Measurements from ENCODE around the gene GPAM. TPM values are rescaled to one million over a fixed set of nuclear protein-coding genes. Genes with fewer than 3 reads are reported as not detected.
A peak's percentile ranks its signal among the peaks of the same experiment; 100 is the strongest.
"Not testable (repeated sequence)": the region's sequence is repeated elsewhere in the genome, so short reads cannot be mapped to it uniquely, and the experiment has no call there.

GPAM gene
- total RNA-seq, 1 donor from 2014 or later = 9.4 TPM

DNA sequence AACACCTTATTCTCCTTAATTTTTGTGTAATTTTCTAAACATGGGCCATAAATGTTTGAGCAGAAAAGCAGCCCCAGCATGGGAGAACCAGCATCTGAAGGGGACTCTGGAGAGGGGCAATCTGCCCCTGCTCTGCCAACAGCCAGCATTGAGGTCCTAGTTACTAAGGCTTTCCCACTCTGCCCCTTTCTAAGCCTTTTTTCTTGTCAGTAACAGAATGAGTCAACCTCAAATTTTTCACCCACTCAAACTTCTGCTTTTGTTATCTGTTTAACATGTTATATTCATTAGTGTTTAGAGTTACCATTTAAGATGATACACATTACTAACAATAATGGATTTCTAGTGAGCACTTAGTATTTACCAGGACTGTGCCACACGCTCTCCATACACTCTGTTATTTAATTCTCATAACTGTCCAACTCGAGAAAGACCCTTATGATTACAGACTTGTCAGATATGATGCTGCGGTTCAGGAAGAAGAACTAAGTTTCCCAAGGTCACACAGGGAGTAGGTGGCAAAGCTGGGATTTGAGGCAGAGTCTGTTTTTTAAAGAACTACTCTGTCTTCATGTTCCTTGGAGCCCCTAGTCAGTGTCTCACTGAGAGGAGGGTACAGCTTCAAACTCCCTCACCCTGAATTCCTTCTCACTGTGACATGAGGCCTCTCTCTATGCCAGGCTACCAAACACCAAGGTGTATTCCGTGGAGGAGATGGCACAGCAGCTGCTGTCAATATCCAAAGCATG is 19.9 kb upstream of the GPAM start:
- H3K36me3 ChIP-seq (ENCODE audit: control insufficient read depth, insufficient read depth, low read length) = no peaks in the 10 kb centered on the region
- H3K4me3 ChIP-seq (ENCODE audit: low read depth, low read length) = no peak overlapping the region
- no peaks in the 10 kb centered on the region for H3K27me3 ChIP-seq (ENCODE audit: control insufficient read depth, insufficient read depth, low read length)
- no peak for DNase-seq (ENCODE audit: low read depth)
- TF ChIP-seq, protein P1, sequence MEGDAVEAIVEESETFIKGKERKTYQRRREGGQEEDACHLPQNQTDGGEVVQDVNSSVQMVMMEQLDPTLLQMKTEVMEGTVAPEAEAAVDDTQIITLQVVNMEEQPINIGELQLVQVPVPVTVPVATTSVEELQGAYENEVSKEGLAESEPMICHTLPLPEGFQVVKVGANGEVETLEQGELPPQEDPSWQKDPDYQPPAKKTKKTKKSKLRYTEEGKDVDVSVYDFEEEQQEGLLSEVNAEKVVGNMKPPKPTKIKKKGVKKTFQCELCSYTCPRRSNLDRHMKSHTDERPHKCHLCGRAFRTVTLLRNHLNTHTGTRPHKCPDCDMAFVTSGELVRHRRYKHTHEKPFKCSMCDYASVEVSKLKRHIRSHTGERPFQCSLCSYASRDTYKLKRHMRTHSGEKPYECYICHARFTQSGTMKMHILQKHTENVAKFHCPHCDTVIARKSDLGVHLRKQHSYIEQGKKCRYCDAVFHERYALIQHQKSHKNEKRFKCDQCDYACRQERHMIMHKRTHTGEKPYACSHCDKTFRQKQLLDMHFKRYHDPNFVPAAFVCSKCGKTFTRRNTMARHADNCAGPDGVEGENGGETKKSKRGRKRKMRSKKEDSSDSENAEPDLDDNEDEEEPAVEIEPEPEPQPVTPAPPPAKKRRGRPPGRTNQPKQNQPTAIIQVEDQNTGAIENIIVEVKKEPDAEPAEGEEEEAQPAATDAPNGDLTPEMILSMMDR (IDR thresholded peaks at IDR 0.05; ENCODE audit: insufficient read depth, low read length, poor library complexity, severe bottlenecking) = no peak

DNA sequence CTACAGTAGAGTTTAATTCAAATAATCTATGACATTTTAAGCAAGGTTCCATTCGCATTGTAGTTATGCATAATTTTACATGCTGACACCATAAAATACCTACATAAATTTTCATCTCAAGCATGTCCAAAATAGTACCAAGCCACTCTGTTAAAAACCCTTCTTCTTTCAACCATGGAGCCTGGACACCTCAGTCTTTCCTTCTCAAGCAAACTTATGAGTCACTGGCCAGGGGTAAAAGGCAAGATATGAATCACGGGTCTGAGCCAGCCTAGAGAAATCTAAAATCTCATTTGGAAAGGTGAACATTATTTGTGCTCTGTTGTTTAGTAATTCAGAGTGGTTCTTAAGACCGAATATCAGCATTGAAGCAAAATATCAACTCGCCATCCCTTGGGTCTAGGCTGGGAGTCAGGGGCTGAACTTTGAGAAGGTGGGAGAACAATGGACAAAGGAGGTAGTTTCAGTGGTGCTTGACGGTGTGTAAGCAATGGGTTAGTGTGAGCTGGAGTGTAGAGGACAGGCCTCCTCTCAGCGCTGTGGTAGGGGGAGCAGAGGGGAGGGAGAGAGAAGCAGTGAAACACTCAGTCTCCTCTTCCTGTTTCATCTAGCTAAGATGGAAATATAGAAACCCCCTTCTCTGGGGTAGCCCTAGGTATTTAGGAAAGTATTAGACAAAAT is 19.1 kb upstream of the GPAM start:
- Histone ChIP-seq H3K4me3 (ENCODE audit: low read depth, low read length) (no peak overlapping the region), H3K27me3 (ENCODE audit: control insufficient read depth, insufficient read depth, low read length) (no peaks in the 10 kb centered on the region), H3K36me3 (ENCODE audit: control insufficient read depth, insufficient read depth, low read length) (no peaks in the 10 kb centered on the region)
- TF ChIP-seq, protein P1 (IDR thresholded peaks at IDR 0.05; ENCODE audit: insufficient read depth, low read length, poor library complexity, severe bottlenecking) = no peak
- peak; percentile 7 for DNase-seq (ENCODE audit: low read depth)

DNA sequence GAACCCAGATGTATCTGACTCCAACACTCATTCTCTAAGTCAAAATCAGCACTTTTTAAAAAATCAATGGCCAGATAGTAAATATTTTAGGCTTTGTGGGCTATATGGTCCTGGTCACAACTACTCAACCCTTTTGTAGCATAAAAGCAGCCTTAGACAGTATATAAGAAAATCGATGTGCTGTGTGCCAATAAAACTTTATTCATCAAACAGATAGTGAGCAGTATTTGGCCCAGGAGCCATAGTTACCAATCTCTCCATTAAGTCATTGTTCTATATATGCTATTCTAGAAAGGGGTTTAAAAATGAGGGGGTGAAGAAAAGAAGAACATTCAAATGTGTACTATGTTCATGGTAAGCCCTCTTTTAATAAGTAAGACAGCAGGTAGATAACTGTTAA is 18.5 kb upstream of the GPAM start:
- Histone ChIP-seq H3K36me3 (ENCODE audit: control insufficient read depth, insufficient read depth, low read length) (no peaks in the 10 kb centered on the region), H3K4me3 (ENCODE audit: low read depth, low read length) (no peak overlapping the region), H3K27me3 (ENCODE audit: control insufficient read depth, insufficient read depth, low read length) (no peaks in the 10 kb centered on the region)
- TF ChIP-seq, protein P1 (IDR thresholded peaks at IDR 0.05; ENCODE audit: insufficient read depth, low read length, poor library complexity, severe bottlenecking) = no peak
- no peak for DNase-seq (ENCODE audit: low read depth)

DNA sequence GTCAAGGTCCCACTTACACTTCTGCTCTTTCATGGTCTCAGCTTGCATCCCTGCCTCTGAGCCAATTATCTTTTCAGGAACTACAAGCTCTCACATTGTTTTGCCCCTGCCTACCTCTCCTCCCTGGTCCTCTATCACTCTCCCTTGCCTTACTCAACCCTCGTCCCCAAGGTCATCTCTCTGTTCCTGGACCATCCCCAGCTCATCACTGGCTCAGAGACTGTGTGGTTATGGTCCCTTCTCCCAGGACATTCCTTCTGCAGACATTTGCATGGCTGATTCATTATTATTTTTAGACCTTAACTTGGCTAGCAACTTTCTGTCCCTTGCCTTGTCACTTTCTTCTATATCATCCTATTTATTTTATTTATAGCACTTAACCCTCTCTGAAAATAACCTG is 17.8 kb upstream of the GPAM start:
- no peak overlapping the region for H3K4me3 ChIP-seq (ENCODE audit: low read depth, low read length)
- no peaks in the 10 kb centered on the region for H3K27me3 ChIP-seq (ENCODE audit: control insufficient read depth, insufficient read depth, low read length)
- no peaks in the 10 kb centered on the region for H3K36me3 ChIP-seq (ENCODE audit: control insufficient read depth, insufficient read depth, low read length)
- TF ChIP-seq, protein P1 (IDR thresholded peaks at IDR 0.05; ENCODE audit: insufficient read depth, low read length, poor library complexity, severe bottlenecking) = no peak
- DNase-seq (ENCODE audit: low read depth) = no peak

DNA sequence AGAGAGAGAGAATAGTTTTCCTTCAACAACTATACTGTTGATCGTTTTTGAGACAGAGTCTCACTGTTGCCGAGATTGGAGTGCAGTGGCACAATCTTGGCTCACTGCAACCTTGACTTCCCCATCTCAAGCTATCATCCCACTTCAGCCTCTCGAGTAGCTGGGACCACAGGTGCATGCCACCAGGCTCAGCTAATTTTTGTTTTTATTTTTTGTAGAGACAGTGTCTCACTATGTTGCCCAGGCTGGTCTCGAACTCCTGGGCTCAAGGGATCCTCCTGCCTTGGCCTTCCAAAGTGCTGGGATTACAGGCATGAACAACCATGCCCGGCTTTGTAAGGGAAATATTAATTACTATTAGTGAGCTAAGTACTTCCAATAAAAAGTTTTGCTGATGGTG is 16.7 kb upstream of the GPAM start:
- H3K36me3 ChIP-seq (ENCODE audit: control insufficient read depth, insufficient read depth, low read length); H3K4me3 ChIP-seq (ENCODE audit: low read depth, low read length); H3K27me3 ChIP-seq (ENCODE audit: control insufficient read depth, insufficient read depth, low read length); DNase-seq (ENCODE audit: low read depth): not testable (repeated sequence)

DNA sequence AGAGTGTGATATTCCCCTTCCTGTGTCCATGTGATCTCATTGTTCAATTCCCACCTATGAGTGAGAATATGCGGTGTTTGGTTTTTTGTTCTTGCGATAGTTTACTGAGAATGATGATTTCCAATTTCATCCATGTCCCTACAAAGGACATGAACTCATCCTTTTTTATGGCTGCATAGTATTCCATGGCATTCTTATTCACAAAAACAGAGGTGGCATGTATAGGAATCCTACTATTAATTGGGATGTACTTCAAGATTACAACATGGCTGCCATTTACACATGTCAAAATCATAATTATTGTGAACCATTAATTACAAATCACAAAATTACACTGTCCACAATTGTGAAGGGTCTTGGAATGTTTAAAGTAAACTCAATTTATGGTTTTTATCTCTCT is 14.1 kb upstream of the GPAM start:
- not testable (repeated sequence) for H3K27me3 ChIP-seq (ENCODE audit: control insufficient read depth, insufficient read depth, low read length); H3K36me3 ChIP-seq (ENCODE audit: control insufficient read depth, insufficient read depth, low read length); DNase-seq (ENCODE audit: low read depth); H3K4me3 ChIP-seq (ENCODE audit: low read depth, low read length)

DNA sequence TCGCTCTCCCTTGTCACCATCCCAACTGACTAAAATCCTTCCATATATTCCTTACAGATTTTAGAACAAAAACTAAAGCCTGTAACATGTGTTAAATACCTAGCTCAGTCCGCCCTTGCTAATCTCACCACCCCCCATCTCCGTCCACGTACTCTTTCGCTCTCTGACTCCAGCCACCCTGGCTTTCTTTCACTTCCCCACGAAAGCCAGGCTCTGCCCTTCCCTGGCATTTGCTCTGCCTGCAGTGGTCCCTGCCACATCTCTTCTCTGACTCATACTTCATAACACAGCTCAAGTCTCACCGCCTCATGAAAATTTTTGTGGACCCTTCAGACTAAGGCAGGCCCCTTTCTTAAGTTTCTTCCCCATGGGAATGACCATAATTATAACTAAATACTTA is 11.7 kb upstream of the GPAM start:
- Histone ChIP-seq H3K36me3 (ENCODE audit: control insufficient read depth, insufficient read depth, low read length) (no peaks in the 10 kb centered on the region), H3K27me3 (ENCODE audit: control insufficient read depth, insufficient read depth, low read length) (no peaks in the 10 kb centered on the region), H3K4me3 (ENCODE audit: low read depth, low read length) (no peak overlapping the region)
- TF ChIP-seq, protein P1 (IDR thresholded peaks at IDR 0.05; ENCODE audit: insufficient read depth, low read length, poor library complexity, severe bottlenecking) = no peak
- no peak for DNase-seq (ENCODE audit: low read depth)

Measured in kidney epithelial cell (primary cell).